UCSD-AML1 (cell line): ENCODE data around the gene GATAD2A.
"Not testable (repeated sequence)": the region's sequence is repeated elsewhere in the genome, so short reads cannot be mapped to it uniquely, and the experiment has no call there.

ENCODE experiments used
- DNase-seq: peaks from one replicate; lab custom pipeline; 2025; ENCODE audit not compliant: unreplicated experiment; lab: John Stamatoyannopoulos, UW

Gene GATAD2A, protein sequence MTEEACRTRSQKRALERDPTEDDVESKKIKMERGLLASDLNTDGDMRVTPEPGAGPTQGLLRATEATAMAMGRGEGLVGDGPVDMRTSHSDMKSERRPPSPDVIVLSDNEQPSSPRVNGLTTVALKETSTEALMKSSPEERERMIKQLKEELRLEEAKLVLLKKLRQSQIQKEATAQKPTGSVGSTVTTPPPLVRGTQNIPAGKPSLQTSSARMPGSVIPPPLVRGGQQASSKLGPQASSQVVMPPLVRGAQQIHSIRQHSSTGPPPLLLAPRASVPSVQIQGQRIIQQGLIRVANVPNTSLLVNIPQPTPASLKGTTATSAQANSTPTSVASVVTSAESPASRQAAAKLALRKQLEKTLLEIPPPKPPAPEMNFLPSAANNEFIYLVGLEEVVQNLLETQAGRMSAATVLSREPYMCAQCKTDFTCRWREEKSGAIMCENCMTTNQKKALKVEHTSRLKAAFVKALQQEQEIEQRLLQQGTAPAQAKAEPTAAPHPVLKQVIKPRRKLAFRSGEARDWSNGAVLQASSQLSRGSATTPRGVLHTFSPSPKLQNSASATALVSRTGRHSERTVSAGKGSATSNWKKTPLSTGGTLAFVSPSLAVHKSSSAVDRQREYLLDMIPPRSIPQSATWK

DNA sequence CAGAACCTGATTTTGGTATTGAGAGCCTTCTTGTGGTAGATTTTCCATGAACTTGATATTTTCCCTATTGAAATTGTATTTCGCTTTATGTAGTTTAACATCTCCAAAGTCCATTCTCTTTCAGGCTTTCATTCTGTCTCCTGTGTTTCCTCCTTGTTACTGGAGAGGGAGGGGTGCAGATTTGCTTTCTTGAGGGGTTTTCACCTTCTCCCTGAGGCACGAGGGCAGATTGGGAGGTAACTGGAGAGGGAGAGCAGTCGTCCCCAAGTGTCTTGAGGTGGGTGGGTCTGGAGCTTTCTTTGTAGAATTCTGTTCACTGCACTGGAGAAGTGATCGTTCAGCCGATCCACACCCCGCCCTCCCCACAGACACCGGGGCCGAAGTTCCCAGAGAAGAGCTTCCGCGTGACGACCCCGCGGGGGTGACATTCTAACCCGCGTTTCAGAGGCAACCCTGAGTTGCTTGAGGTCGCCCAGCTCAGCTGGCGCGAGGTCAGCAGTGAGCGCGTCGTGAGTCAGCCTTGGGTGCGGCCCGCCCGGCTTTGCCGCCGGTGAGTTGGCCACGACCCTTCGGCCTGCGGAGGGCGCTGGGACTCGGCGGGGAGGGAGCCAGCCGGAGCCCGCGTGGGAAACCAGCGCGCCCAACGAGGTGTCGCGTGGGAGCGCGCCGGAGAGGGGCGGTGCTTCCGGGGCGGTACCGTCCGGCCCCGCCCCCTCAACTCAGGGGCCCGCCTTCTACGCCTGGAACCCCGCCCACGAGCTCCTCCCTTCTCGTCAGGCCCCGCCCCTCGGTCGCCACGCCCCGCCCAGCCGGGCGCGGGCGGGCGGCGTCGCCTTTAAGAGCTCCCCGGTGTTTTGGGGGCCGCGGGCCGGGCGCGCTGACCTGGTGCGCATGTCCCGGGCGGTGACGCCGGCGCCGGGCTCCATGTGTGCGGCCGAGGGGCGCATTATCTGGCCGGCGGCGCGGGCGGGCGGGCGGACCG, at the start of gene GATAD2A:
TSS of gene GATAD2A (plus strand) at position 797 of the 982 bp plus-strand sequence. CDS start 59,671 bp downstream, outside the sequence.
- DNase-seq, result peak; percentile 96

DNA sequence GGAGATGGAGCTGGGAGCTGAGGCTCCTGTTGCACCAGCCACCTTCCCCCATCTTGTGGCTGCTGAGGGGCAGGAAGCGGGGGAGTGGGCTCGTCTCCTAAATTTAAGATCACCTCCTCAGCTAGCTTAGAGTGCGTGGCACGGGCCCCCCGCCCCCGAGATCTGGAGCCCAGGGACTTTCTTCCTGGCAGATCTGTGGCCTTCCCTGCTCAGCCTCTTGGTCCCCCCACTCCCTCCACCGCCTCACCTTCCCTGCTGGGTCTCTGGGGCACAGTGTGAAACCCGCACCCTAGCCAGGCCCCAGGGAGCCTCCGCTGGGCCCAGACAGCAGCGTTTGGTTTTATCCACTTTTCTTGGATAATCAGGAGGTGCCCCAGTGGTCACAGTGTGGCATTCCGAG, 49.0 kb upstream of the GATAD2A start:
- DNase-seq, result no peak

DNA sequence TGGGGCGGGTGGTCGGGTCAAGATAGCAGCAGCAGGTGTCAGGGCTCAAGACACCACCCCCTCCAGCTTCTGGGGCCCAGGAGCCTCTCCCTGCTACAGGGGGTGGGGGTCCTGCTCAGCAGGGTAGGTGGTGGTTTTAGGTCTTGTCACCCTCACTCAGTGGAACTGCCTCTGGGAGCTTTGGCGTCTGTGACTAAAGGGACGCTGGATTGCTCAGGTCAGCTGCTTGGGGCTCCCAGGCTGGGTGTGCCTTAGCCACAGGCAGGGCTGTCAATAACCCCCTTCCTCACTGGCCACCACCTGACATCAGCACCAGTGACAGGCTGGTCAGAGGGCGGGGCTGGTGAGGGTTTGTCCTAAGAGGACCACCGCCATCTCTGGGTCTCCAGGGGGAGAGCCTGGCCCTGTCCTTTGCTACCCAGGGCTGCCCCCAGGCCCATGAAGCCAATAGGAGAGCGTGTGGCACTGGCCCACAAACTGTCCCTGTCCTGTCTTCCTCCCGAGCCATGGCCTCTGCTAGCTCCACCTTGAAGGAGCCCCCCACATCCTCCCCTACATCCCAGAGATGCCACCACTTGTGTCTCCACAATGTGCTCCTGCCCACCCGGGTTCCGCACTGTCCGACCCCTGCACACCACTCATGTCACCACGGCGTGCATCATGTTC, 48.4 kb upstream of the GATAD2A start:
- no peak for DNase-seq

DNA sequence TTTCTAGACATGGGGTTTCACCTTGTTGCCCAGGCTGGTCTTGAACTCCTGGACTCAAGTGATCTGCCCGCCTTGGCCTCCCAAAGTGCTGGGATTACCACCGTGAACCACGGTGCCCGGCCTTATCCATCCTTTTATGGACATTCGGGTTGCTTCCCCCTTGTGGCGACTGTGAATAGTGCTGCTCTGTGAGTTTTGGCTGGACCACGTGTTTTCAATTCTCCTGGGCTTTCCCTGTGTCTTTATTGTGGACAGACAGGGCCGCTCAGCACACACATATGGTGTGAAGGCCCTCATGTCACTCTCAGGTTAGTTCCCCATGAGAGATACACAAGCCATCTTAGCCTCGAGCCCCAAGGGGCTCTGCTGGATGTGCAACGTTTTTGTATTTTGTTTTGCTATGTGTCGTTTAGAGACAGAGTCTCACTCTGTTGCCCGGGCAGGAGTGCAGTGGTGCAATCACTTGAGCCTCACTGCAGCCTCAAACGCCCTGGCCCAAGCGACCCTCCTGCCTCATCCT, 44.3 kb upstream of the GATAD2A start:
- DNase-seq, result peak; percentile 73

DNA sequence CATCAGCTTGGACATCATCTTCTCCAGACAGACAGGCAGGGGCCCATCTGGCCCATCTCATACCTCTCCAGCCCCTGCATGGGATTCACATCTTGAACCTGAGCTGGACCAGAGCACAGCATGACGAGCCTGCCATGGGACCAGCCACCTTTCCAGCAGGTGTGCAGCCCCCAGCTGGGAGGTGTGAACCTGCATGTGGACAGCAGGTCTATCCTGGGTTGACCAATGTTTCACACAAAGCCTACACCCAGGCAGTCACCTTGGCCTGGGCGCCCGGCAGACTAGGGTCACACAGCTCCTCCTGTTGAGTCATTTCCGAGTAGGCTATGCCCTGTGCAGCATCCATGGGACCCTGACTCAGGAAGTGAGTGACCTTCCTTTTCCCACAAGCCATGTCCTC, 43.4 kb upstream of the GATAD2A start:
- no peak for DNase-seq

DNA sequence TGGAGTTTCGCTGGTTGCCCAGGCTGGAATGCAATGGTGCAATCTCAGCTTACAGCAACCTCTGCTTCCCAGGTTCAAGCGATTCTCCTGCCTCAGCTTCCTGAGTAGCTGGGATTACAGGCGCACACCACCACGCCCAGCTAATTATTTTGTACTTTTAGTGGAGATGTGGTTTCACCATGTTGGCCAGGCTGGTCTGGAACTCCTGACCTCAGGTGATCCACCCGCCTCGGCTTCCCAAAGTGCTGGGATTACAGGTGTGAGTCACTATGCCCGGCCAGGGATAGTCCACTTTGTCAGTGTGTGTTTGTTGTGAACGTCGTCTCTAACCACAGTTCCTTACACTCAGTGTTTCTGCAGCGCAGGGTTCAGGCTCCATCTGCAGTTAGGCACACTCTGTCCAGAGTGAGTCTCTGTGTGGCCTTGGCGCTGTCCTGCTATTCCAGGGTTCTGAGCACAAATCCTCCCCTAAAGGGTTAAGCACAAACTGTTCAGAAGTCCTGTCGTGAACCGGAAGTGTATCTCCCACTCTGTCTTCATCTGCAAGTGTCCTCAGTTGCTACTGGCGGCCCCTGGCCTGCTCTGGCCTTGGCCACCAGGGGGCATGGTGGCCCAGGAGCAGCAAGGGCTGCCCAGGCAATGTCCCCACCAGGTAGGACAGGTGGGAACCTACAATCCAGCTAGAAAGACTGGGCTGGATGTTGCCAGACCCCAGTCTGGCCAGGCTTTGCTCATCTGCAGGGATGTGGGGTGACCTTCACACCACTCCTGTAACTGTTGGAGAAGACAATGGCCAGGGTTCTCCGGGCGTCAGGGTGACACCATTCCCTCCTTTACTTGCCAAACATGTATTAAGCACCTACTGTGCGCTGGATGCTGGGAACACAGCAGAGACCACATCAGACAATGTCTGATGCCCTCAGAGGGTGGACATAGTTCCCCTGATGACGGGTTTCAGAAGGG, 38.8 kb upstream of the GATAD2A start:
- DNase-seq, result peak; percentile 77

DNA sequence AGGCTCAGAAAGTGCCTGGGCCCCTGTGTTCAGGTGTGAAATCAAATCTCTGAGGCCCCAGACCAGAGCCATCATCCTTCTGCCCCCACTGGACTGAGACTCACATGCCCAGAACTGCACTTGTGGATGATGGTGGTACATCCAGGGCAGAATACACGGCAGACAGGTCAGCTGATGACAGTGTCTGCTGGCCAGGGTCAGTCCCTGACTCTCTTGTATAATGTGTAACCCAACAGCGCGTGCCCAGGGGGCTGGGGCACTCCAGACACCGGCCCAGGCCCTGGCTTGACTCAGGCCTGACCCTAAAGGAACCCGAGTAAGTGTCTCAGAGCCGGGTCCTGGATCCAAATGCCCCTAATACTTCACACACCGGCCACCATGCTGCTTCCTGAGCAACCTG, 37.4 kb upstream of the GATAD2A start:
- DNase-seq, result no peak

DNA sequence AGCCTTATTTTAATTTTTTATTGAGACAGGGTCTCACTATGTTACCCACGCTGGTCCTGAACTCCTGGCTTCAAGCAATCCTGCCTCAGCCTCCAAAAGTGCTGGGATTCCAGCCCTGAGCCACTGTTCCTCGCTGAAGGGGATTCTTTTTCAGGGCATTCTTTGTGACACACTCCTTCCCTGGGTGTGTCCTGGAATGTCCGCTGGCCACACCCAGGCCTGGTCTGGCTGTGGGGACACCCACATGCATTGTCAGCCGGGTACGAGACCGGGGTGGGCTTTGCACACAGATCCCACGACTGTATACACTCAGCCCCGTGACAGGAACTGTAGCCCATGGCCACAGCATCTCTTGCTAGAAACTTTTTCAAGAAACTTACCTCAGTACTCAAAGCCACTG, 34.4 kb upstream of the GATAD2A start:
- no peak for DNase-seq

DNA sequence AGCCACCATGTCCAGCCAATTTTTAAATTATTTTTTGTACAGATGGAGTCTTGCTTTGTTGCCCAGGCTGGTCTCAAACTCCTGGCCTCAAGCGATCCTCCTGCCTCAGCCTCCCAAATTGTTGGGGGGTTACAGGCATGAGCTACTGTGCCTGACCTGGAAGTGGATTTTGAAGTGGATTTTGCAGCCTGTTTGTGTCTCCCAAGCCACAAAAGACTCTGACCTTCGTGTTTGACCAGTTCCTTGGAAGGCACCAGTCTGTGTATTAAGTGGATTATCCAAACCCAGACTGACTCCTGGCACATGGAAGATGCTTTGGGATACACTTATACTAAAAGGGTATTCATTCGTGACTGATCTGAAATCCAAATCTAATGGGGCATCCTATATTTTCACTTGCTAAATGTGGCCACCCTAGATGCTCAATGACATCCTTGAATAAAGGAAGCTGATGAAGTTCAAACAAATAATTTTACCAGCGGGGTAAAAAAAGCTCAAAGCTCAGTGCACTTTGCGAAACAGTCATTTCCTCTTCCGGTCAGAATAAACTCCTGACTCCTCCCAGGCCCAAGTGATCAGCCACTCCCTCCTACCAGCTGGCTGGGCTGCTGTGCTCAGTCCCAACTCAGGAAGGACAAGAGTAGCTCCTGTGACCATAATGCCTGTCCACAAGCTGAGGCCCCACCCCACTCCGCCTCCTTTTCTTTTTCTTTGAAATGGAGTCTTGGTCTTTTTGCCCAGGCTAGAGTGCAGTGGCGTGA, 32.6 kb upstream of the GATAD2A start:
- DNase-seq, result peak; percentile 82

DNA sequence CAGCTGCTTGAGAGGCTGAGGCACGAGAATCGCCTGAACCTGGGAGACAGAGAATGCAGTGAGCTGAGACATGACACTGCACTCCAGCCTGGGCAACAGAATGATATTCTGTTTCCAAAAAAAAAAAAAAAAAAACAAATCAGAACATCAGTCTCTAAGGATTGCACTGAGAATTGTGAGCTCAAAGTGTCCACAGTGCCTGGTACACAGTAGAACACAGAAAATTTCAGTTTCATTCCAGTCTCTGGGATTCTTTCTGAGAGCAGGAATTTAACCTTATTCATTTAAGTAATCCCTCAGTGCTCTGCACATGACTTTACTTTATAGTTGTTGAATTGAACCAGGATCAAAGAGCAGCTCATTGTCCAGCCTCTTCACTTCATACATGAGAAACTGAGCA, 25.9 kb upstream of the GATAD2A start:
- DNase-seq, result no peak

DNA sequence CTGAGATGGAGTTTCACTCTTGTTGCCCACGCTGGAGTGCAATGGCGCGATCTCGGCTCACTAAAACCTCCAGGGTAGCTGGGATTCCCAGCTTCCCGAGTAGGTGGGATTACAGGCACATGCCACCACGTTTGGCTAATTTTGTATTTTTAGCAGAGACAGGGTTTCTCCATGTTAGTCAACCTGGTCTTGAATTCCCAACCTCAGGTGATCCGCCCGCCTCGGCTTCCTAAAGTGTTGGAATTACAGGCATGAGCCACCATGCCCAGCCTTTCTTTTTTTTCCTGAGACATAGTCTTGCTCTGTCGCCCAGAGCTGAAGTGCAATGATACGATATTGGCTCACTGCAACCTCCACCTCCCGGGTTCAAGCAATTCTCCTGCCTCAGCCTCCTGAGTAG, 25.2 kb upstream of the GATAD2A start:
- not testable (repeated sequence) for DNase-seq

DNA sequence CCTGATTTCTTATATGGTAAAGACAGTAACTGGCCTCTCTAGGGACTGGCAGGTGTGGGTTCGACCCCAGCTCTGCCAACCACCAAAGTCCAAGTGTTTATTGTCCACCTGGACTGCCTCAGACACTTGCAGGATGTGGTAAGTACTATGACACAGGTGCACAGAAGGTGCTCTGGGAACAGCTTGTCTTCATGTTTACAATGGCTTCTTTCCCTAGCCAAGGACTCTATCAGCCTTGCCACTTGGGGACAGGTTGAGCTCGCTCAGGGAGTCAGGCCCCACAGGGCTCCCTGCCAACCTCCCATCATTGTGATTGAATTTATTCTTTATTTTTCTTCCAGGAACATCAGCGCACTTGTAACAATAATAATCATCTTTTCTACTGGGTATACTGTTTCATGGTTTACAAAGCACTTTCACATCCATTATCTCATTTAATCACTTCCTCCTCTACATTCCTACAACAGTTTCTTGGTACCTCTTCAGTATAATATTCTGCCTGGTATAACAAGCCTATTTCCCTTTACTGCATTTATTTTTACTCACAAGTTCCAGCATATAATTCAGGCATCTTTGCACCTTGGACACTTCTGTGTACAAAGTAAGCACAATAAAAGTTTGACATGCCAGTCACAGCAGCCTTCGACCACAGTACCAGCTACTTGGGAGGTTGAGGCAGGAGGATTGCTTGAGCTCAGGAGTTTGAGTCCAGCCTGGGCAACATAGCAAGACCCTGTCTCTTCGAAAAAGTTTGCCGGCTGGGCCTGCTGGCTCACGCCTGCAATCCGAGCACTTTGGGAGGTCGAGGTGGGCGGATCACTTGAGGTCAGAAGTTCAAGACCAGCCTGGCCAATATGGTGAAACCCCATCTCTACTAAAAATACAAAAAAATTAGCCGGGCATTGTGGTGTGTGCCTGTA, 24.2 kb upstream of the GATAD2A start:
- no peak for DNase-seq

DNA sequence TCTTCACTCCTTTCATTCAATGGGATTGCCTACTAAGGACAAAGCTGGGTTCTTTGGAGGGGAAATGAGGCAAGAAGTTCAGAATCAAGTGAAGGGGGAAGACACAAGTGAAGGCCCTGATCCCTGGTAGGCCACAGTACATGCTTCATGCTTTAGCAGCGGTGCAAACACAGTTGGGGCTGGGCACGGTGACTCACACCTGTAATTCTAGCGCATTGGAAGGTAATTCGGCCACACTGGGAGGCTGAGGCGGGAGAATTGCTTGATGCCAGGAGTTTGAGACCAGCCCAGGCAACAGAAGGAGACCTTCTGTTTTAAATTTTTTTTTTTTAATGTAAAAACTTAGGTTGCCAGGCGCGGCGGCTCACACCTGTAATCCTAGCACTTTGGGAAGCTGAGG, 23.4 kb upstream of the GATAD2A start:
- DNase-seq, result no peak

DNA sequence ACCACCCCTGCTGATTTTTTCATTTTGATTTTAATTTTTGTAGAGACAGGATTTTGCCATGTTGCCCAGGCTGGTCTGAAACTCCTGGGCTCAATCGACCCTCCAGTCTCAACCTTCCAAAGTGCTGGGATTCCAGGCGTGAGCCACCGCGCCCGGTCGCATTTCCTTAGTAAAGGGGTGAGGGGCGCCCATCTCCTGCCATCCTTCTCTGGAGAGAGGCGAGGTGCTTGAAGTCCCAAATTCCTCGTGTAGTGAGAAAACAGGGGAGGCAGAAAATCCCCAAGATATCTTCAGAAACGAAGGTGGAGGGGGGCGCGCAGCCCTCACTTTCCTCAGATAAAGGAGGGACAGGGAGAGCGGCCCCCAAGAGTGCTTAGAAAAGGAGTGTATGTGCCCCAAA, 21.0 kb upstream of the GATAD2A start:
- DNase-seq, result no peak

DNA sequence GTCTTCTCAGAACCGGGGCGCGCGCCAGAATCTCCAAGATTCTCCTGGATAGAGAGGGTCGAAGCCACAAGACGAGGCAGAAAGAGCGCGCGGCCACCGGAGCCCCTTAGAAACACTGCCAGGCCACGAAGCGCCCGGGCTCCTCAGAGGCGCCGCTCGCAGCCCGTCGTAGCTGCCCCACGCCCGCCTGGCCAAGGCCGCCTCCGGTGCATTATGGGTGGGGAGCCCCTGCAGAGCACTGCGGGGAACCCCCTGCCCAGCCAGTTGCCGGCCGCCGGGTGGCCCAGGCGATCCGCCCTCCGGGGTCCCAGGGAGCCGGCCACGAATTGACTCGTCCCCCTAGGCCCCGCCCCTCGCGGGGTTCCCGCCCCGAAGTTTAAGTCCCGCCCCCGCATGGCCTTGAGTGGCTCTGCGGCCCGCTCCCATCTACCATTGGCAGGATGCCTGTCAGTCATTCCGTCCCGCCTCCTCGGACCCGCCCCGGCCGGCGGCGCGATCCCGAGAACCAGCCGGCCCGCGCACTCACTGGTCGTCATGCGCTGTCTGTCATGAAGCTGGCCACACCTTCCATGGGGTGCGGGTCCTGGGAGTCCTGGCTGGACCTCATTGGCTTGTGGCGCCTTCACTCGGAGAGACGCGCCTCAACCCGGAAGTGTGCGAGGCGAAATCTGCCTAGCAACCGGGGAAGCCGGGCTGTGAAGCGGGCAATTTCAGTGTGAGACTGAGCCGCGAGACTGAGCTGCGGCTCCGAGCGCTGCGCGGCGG, 20.2 kb upstream of the GATAD2A start:
- DNase-seq, result peak; percentile 99

DNA sequence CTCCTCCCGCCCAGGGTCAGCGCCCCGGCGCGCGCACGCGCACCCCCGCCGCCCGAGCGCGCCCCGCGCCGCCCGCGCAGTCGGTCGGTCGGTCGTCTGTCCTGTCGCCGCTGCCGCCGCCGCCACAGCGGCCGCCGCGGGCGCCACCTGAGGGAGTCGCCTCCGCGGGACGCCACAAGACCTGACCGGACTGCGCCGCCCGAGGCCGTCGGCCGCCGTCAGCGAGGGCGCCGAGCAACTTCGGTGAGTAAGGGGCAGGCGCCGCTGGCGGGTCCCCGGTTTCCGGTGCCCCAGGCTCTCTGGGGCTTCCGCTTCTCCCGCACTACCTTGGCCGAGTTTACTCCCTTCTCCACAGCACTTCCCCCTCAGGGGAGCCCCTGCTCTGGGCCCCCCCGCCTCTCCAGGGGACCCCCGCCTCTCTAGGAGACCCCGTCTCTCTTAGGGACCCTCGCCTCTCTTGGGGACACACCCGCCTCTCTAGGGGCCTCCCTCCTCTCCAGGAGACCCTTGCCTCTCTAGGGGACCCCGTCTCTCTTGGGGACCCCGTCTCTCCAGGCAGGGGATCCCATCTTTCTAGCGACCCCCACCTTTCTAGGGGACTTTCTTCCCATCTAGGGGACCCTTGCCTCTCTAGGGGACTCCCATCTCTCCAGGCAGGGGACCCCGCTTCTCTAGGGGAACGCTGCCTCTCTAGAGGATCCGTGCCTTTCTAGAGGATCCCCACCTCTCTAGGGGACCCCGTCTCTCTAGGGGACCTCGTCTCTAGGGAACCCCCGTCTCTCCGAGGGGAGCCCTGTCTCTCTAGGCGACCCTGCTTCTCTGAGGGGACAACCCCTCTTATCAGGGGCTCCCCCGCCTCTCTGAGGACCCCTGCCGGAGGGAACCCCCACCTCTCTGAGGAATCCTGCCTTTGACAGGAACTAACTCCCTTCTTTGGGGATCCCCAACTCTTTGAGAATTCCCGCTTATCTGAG, 19.3 kb upstream of the GATAD2A start:
- peak; percentile 76 for DNase-seq
